K562 (cell line): ENCODE results near the gene USF2.

Experiments used
- GATA2 ChIP-seq: sonication (generic); formaldehyde crosslinking; IDR thresholded peaks from 2 replicates; pipeline ENCODE4 v1.4.0; 2020; ENCODE audit warnings: mild to moderate bottlenecking, missing genetic modification reagents
- HDAC6 ChIP-seq: IDR thresholded peaks from 2 replicates; pipeline ENCODE4 v1.6.1; 2012; ENCODE audit warnings: low read depth, mild to moderate bottlenecking, control low read depth, inconsistent platforms, low read length, moderate library complexity
- POLR2A ChIP-seq: fragments of 450-650 bp; conservative IDR thresholded peaks from 2 replicates; pipeline ENCODE4 v1.6.1; 2016
- POLR2AphosphoS5 ChIP-seq: IDR thresholded peaks from 2 replicates; pipeline ENCODE4 v1.6.1; 2011; ENCODE audit warnings: mild to moderate bottlenecking, low read depth, low read length, moderate library complexity; ENCODE audit not compliant: control insufficient read depth, insufficient read depth
- TCF7 ChIP-seq: sonication (generic); IDR thresholded peaks from 2 replicates; pipeline ENCODE4 v1.6.1; 2016; ENCODE audit warnings: antibody characterized with exemption, borderline replicate concordance
- ZC3H11A ChIP-seq: IDR thresholded peaks from 2 replicates; pipeline ENCODE4 v1.6.1; 2012; ENCODE audit warnings: low read depth, low read length, improper control_type of control experiment

- no peak for TF ChIP-seq ZC3H11A
- no peak for TF ChIP-seq TCF7
- no peak for TF ChIP-seq GATA2 (CRISPR knock-in tag)
- TF ChIP-seq POLR2A: no peak
- TF ChIP-seq POLR2AphosphoS5: no peak
- TF ChIP-seq HDAC6: no peak
These were observed 36.7 kb upstream of the USF2 start for GRCh38 chr19:35231956-35232645.
